D721Med (cell line): Measurements from ENCODE around the gene FBXO24.

Experiments used
- DNase-seq: peaks from one replicate; pipeline ENCODE4 v3.0.0; 2011; ENCODE audit warnings: low spot score; ENCODE audit not compliant: insufficient read length
- FAIRE-seq: peaks from 2 replicates; lab custom pipeline; 2011; peaks lifted over from hg19 to GRCh38; lab: Jason Lieb, UNC
- CTCF ChIP-seq: IDR thresholded peaks from 2 replicates; pipeline ENCODE4 v1.5.1; 2012; ENCODE audit warnings: mild to moderate bottlenecking, control low read depth; ENCODE audit not compliant: insufficient read depth; ENCODE audit errors: missing control alignments

Gene FBXO24

GRCh38 chr7:100602889-100603725 lies 17.0 kb downstream of the FBXO24 start:
- no peak for FAIRE-seq
- no peak for DNase-seq
- TF ChIP-seq CTCF = no peak

GRCh38 chr7:100603726-100604027 lies 17.5 kb downstream of the FBXO24 start:
- FAIRE-seq (no peak), DNase-seq (no peak)
- TF ChIP-seq CTCF = no peak

- no peak for FAIRE-seq
- DNase-seq = peak; percentile 92
- peak; percentile 19 for TF ChIP-seq CTCF
These were observed 18.2 kb downstream of the FBXO24 start for GRCh38 chr7:100604028-100604975.

- TF ChIP-seq CTCF = no peak
- no peak for DNase-seq
- FAIRE-seq = no peak
These were observed 19.1 kb downstream of the FBXO24 start for GRCh38 chr7:100604976-100605911.

- no peak for TF ChIP-seq CTCF
- DNase-seq = no peak
- no peak for FAIRE-seq
These were observed 20.2 kb downstream of the FBXO24 start for GRCh38 chr7:100606313-100606712.

GRCh38 chr7:100607111-100607510 lies 21.0 kb downstream of the FBXO24 start:
- no peak for FAIRE-seq
- DNase-seq = no peak
- no peak for TF ChIP-seq CTCF
